ENCODE results near the gene UBE2G1.
A peak's percentile ranks its signal among the peaks of the same experiment; 100 is the strongest.

UBE2G1 gene, protein sequence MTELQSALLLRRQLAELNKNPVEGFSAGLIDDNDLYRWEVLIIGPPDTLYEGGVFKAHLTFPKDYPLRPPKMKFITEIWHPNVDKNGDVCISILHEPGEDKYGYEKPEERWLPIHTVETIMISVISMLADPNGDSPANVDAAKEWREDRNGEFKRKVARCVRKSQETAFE

DNA sequence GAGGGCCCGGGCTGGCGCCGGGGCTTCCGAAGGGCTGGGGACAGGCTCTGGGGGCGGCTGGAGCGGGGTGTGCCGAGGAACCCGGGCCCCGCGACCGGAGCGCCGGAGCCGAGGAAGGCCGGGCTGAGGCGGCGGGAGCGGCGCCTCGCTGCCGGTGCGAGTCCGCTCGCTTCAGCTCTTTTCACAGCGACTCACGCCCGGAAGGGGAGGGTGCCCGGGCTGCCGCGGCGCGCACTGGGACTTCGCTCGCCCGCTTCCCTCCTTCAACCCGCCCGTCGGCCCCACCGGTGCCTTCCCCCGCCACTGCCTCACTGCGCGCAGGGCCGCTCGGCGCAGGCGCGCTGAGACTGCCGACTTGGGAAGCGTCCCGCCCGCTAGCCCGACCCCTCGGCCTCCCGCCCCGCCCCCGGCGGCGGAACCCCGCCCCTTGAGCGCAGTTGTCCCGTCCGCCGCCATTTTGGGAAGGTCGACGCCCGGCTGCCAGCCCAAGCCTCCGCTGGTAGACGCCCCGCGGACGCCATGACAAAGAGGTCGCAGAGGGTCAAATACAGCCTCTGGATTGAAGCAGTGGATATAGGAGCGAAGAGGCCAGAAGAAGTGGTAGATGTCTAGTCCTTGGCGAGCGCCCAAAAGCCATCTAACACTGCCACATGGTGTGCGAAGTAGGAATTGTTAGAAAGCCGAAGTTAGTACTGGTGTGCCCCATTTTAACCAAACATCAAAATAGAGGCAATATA, at the start of gene UBE2G1:
TSS of gene UBE2G1 (minus strand) at position 349 of the 737 bp plus-strand sequence. CDS start 359 bp downstream, outside the sequence.
- peak within 1 kb of the TSS; percentile 90 for H3K4me3 ChIP-seq (ENCODE audit: low read depth, low read length)
- peak; percentile 87 for DNase-seq (ENCODE audit: low read depth)
- TF ChIP-seq, protein P1, sequence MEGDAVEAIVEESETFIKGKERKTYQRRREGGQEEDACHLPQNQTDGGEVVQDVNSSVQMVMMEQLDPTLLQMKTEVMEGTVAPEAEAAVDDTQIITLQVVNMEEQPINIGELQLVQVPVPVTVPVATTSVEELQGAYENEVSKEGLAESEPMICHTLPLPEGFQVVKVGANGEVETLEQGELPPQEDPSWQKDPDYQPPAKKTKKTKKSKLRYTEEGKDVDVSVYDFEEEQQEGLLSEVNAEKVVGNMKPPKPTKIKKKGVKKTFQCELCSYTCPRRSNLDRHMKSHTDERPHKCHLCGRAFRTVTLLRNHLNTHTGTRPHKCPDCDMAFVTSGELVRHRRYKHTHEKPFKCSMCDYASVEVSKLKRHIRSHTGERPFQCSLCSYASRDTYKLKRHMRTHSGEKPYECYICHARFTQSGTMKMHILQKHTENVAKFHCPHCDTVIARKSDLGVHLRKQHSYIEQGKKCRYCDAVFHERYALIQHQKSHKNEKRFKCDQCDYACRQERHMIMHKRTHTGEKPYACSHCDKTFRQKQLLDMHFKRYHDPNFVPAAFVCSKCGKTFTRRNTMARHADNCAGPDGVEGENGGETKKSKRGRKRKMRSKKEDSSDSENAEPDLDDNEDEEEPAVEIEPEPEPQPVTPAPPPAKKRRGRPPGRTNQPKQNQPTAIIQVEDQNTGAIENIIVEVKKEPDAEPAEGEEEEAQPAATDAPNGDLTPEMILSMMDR (IDR thresholded peaks at IDR 0.05; ENCODE audit: low read depth, low read length, missing control alignments) = peak; percentile 36
- in situ Hi-C loops (cut with HindIII; ENCODE audit: low sequenced_read_pairs) = no loop called here

DNA sequence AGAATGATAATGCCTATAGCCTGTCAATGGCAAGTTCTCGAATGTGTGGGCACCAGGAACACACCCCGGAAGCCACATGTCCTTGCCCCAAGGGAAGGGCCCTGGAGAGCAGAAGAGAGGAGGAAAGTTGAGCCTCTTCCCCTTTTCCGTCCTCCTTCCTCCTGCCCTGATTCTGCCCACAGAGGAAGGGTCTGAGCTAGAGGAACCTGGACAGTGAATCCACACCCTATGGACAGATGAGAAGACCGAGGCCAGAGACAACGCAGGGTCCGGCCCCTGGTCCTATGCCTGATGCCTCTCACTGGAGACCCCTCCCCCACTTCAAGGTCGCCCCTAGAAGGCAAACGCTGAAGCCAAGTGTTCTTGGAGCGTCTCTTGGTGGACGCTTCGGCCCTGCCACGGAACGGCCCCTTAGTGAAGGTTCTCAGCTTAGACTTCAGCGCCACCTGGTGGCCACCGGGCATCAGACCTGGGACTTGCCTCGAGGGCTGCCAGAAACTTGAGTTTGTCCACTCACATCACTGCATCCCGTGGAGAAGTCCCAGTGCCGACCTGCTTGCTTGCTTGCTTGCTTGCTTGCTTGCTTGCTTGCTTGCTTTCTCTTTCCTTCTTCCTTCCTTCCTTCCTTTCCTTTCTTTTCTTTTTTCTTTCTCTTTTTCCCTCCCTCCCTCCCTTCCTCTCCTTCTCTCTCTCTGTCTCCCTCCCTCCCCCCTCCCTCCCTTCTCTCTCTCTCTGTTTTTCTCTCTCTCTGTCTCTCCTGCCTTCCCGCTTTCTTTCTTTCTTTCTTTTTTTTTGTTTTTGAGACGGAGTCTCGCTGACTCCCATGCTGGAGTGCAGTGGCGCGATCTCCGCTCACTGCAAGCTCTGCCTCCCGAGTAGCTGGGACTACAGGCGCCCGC, 46.7 kb upstream of the UBE2G1 start:
- TF ChIP-seq, protein P1 (IDR thresholded peaks at IDR 0.05; ENCODE audit: low read depth, low read length, missing control alignments) = peak; percentile 83
- H3K4me3 ChIP-seq (ENCODE audit: low read depth, low read length) = no peak overlapping the region
- peak; percentile 81 for DNase-seq (ENCODE audit: low read depth)
- in situ Hi-C loops (cut with HindIII; ENCODE audit: low sequenced_read_pairs) = no loop called here

DNA sequence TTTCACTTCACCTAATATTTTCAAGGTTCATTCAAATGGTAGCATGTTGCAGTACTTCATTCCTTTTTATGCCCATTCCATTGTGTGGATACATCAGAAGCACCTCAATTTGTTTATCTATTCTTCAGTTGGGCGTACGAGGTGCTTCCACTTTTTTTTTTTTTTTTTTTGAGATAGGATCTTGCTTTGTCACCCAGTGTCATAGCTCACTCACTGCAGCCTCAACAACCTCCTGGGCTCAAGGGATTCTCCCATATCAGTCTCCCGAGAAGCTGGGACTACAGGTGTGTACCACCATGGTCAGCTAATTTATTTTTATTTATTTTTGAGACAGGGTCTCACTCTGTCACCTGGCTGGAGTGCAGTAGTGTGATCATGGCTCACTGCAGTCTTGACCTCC, 44.7 kb upstream of the UBE2G1 start:
- no peak overlapping the region for H3K4me3 ChIP-seq (ENCODE audit: low read depth, low read length)
- in situ Hi-C loops (cut with HindIII; ENCODE audit: low sequenced_read_pairs) = no loop called here
- no peak for DNase-seq (ENCODE audit: low read depth)
- TF ChIP-seq, protein P1 (IDR thresholded peaks at IDR 0.05; ENCODE audit: low read depth, low read length, missing control alignments) = no peak

DNA sequence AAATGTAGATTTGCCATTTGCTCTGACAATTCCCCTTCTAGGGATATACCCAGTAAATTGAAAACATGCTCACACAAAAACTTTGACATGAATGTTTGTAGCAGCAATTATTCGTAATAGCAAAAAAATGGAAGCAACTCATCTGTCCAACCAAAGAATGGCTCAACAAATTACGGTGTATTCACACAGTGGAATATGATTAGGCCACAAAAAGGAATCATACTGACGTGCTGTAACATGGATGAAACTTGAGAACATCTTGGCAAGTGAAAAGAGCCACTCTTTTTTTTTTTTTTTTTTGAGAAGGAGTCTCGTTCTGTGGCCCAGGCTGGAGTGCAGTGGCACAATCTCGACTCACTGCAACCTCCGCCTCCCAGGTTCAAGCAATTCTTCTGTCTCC, 43.2 kb upstream of the UBE2G1 start:
- H3K4me3 ChIP-seq (ENCODE audit: low read depth, low read length) = no peak overlapping the region
- DNase-seq (ENCODE audit: low read depth) = no peak
- in situ Hi-C loops (cut with HindIII; ENCODE audit: low sequenced_read_pairs) = no loop called here
- TF ChIP-seq, protein P1 (IDR thresholded peaks at IDR 0.05; ENCODE audit: low read depth, low read length, missing control alignments) = no peak

DNA sequence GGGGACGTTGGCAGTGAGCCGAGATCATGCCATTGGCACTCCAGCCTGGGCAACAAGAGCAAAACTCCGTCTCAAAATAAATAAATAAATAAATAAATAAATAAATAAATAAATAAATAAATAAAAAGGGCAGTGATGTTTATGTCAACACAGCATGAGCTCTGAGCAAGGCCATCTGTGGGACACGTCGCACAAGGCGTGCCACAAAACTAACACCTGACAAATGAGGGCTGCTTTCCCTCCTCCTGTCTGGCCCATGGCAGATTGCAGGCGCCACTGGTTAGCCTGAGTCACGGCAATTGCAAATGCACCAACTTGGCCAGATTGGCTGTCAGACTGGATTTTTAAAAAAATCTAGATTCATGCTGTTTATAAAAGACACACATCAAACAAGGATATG, 41.4 kb upstream of the UBE2G1 start:
- DNase-seq (ENCODE audit: low read depth) = no peak
- H3K4me3 ChIP-seq (ENCODE audit: low read depth, low read length) = no peak overlapping the region
- TF ChIP-seq, protein P1 (IDR thresholded peaks at IDR 0.05; ENCODE audit: low read depth, low read length, missing control alignments) = no peak
- in situ Hi-C loops (cut with HindIII; ENCODE audit: low sequenced_read_pairs) = no loop called here

DNA sequence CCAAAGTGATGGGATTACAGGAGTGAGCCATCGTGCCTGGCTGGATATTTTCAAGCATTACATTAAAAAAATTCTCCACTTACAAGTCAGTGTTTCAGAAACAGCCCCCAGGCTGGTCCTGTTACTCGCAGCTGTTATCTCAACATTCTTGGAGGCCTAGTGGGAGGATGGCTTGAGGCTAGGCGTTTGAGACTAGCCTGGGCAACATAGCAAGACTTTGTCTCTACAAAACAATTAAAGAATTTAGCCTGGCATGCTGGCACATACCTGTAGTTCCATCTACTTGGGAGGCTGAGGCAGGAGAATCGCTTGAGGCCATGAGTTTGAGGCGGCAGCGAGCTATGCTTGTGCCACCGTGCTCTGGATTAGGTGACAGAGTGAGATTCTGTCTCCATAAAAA, 40.7 kb upstream of the UBE2G1 start:
- TF ChIP-seq, protein P1 (IDR thresholded peaks at IDR 0.05; ENCODE audit: low read depth, low read length, missing control alignments) = no peak
- in situ Hi-C loops (cut with HindIII; ENCODE audit: low sequenced_read_pairs) = no loop called here
- H3K4me3 ChIP-seq (ENCODE audit: low read depth, low read length) = no peak overlapping the region
- no peak for DNase-seq (ENCODE audit: low read depth)

Measured in astrocyte of the cerebellum (primary cell).